Thymus (tissue), 11 donors: Measurements from ENCODE around the gene MLXIP. TPM values are rescaled to one million over a fixed set of nuclear protein-coding genes. Genes with fewer than 3 reads are reported as not detected.
"Not testable (repeated sequence)": the region's sequence is repeated elsewhere in the genome, so short reads cannot be mapped to it uniquely, and the experiment has no call there.

Experiments used
- DNase-seq, 9 donors: peaks; one replicate each; pipeline ENCODE4 v3.0.0-alpha.2; 2013; ENCODE audit warnings: low spot score in 9 of 9, low read depth in 6 of 9, missing footprints in 1 of 9
- H3K27ac ChIP-seq, 2 donors: one replicate each; pipeline ENCODE4 v1.5.1; 2013; ENCODE audit warnings: control low read depth in 1 of 2, low read depth in 1 of 2, low read length in 1 of 2, mild to moderate bottlenecking in 1 of 2, moderate library complexity in 1 of 2
- H3K27me3 ChIP-seq, 2 donors: one replicate each; pipeline ENCODE4 v1.5.1; 2013; ENCODE audit warnings: low read length in 1 of 2; ENCODE audit not compliant: control insufficient read depth in 2 of 2, insufficient read depth in 1 of 2
- H3K36me3 ChIP-seq, 2 donors: one replicate each; pipeline ENCODE4 v1.5.1; 2013; ENCODE audit warnings: low read length in 1 of 2, mild to moderate bottlenecking in 1 of 2, moderate library complexity in 1 of 2; ENCODE audit not compliant: control insufficient read depth in 2 of 2, insufficient read depth in 2 of 2
- H3K4me1 ChIP-seq, 2 donors: one replicate each; pipeline ENCODE4 v1.5.1; 2013; ENCODE audit warnings: low read length in 2 of 2; ENCODE audit not compliant: control insufficient read depth in 2 of 2, insufficient read depth in 2 of 2
- H3K4me3 ChIP-seq, 2 donors: one replicate each; pipeline ENCODE4 v1.5.1; 2013; ENCODE audit warnings: low read length in 2 of 2, control low read depth in 1 of 2, mild to moderate bottlenecking in 1 of 2
- H3K9me3 ChIP-seq, 2 donors: one replicate each; pipeline ENCODE4 v1.5.1; 2013; ENCODE audit warnings: low read length in 1 of 2, mild to moderate bottlenecking in 1 of 2; ENCODE audit not compliant: control insufficient read depth in 2 of 2, insufficient read depth in 1 of 2
- WGBS: extraction: QIAGEN DNeasy Blood & Tissue Kit; methylation state at CpG from one replicate; pipeline ENCODE4 v1.1.7; 2013; 5-methylcytosine and 5-hydroxymethylcytosine counted together
- polyA plus RNA-seq: library from polyadenylated mRNA; stranded (reverse); fragments of 200-250 nt; gene quantifications from one replicate; pipeline ENCODE4 v1.2.3, GENCODE V29; 2013
- total RNA-seq: library from RNA; stranded (reverse); fragments of 120-200 nt; gene quantifications from one replicate; pipeline ENCODE4 v1.2.4, GENCODE V29; 2013
- donor health status: healthy.

The MLXIP gene
- total and polyA plus RNA-seq, 2 donors, result 10.1 to 31.9 TPM

DNA sequence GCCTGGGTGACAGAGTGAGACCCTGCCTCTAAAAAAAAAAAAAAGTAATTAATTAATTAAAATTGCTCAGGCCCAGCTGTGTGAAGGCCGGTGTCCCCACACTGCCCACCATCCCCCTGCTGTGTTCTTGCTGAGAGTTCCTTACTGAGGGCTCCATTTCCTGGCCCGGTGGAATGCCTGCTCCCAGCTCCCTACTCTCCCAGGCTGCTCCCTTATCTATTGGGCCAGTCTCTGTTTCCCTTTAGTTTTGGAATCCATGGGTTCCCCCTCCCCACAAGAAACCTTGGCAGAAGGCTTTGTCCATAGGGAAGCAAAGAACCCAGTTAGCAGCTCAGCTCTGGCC is 19.0 kb downstream of the MLXIP start:
- no peak for DNase-seq
- H3K27me3 ChIP-seq, result no peaks in the 10 kb centered on the region
- H3K27ac ChIP-seq, result peak overlapping the region; percentile 72 to 87
- no peak overlapping the region for H3K4me3 ChIP-seq
- 91% methylated on average over 2 of the region's 2 CpGs for WGBS
- peaks cover 0 to 15% of the 10 kb centered on the region in 2 donors for H3K9me3 ChIP-seq
- H3K4me1 ChIP-seq, result peaks cover 21 to 60% of the 10 kb centered on the region in 2 donors
- H3K36me3 ChIP-seq, result no peaks in the 10 kb centered on the region

- Histone ChIP-seq H3K27me3 (no peaks in the 10 kb centered on the region), H3K36me3 (no peaks in the 10 kb centered on the region), H3K4me1 (peaks cover 21 to 60% of the 10 kb centered on the region in 2 donors), H3K4me3 (no peak overlapping the region), H3K9me3 (peaks cover 0 to 12% of the 10 kb centered on the region in 2 donors), H3K27ac (peak overlapping the region; percentile 72 to 87)
- DNase-seq, result peak in 1 of 9 donors; percentile 34
- 70% methylated on average over 10 of the region's 10 CpGs for WGBS
These were observed 19.6 kb downstream of the MLXIP start for GRCh38 chr12:122097927-122098756.

- no peaks in the 10 kb centered on the region for H3K27me3 ChIP-seq
- 88% methylated on average over 6 of the region's 6 CpGs for WGBS
- peak overlapping the region; percentile 64 to 72 for H3K27ac ChIP-seq
These were observed 20.8 kb downstream of the MLXIP start for GRCh38 chr12:122099280-122099749.

DNA sequence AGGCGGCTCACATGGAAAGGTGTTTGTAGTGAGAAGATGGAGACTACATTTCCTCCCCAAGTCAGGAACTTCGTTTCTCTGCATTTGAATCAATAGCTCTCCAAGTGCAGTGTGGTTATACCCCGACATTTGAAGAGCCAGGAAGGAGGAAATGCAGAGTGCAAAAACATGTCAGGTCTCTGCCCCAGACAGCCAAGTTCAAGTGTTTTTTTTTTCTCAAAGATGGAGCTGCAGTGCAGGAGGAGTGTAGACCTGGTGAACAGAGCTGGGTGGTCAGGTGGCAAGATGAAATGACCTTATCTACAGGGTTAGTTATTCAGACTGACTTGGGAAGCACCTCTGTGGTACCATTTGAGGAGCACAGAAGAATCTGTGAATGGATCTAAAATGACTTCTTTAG is 21.3 kb downstream of the MLXIP start:
- Histone ChIP-seq H3K36me3 (peaks cover 0 to 4% of the 10 kb centered on the region in 2 donors), H3K4me1 (peaks cover 23 to 57% of the 10 kb centered on the region in 2 donors), H3K27me3 (no peaks in the 10 kb centered on the region), H3K9me3 (no peaks in the 10 kb centered on the region), H3K27ac (peak overlapping the region; percentile 72 to 82), H3K4me3 (no peak overlapping the region)
- DNase-seq, result peak in 1 of 9 donors; percentile 75
- 10% methylated on average over 3 of the region's 3 CpGs for WGBS

More at GRCh38 chr12:122099280-122099749, 20.8 kb downstream of the MLXIP start:
- Histone ChIP-seq H3K4me3 (no peak overlapping the region), H3K4me1 (peaks cover 21 to 59% of the 10 kb centered on the region in 2 donors), H3K9me3 (peaks cover 0 to under 1% of the 10 kb centered on the region in 2 donors), H3K36me3 (peaks cover 0 to 4% of the 10 kb centered on the region in 2 donors)
- DNase-seq, result no peak

- DNase-seq, result no peak
- H3K4me3 ChIP-seq, result no peak overlapping the region
- peaks cover 0 to 4% of the 10 kb centered on the region in 2 donors for H3K36me3 ChIP-seq
- peaks cover 26 to 60% of the 10 kb centered on the region in 2 donors for H3K4me1 ChIP-seq
- H3K9me3 ChIP-seq, result no peaks in the 10 kb centered on the region
- no peaks in the 10 kb centered on the region for H3K27me3 ChIP-seq
- peak overlapping the region in 1 of 2 donors; percentile 72 for H3K27ac ChIP-seq
- 99% methylated on average over 1 of the region's 1 CpG for WGBS
These were observed 22.0 kb downstream of the MLXIP start for GRCh38 chr12:122100568-122100967.

GRCh38 chr12:122102331-122102730 is 23.8 kb downstream of the MLXIP start:
- Histone ChIP-seq H3K36me3 (peaks cover 0 to 4% of the 10 kb centered on the region in 2 donors), H3K27me3 (no peaks in the 10 kb centered on the region), H3K9me3 (no peaks in the 10 kb centered on the region), H3K4me3 (no peak overlapping the region), H3K4me1 (peaks cover 28 to 64% of the 10 kb centered on the region in 2 donors), H3K27ac (no peak overlapping the region)
- DNase-seq, result no peak
- 97% methylated on average over 3 of the region's 3 CpGs for WGBS

GRCh38 chr12:122104844-122105243 is 26.3 kb downstream of the MLXIP start:
- Histone ChIP-seq H3K4me3 (no peak overlapping the region), H3K27ac (peak overlapping the region; percentile 19 to 36), H3K36me3 (peaks cover 0 to 4% of the 10 kb centered on the region in 2 donors), H3K4me1 (peaks cover 14 to 48% of the 10 kb centered on the region in 2 donors), H3K9me3 (no peaks in the 10 kb centered on the region), H3K27me3 (no peaks in the 10 kb centered on the region)
- WGBS, result 8% methylated on average over 7 of the region's 7 CpGs
- peak in 1 of 9 donors; percentile 63 for DNase-seq

DNA sequence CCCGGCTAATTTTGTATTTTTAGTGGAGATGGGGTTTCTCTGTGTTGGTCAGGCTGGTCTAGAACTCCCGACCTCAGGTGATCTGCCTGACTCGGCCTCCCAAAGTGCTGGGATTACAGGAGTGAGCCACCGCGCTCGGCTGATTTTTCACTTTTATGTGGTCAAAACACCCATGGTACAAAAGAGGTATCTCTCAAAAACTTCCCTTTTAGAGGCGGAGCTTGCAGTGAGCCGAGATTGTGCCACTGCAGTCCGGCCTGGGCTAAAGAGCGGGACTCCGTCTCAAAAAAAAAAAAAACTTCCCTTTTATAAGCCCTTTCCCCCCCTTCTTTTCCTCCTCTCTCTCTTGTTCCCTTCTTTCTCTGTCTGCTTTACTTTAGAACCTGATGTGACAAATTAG is 26.9 kb downstream of the MLXIP start:
- WGBS, result 28% methylated on average over 11 of the region's 11 CpGs
- H3K9me3 ChIP-seq, DNase-seq, H3K36me3 ChIP-seq, H3K4me3 ChIP-seq, H3K27me3 ChIP-seq, H3K27ac ChIP-seq: not testable (repeated sequence)
- H3K4me1 ChIP-seq, result peaks cover 11 to 43% of the 10 kb centered on the region in 2 donors

DNA sequence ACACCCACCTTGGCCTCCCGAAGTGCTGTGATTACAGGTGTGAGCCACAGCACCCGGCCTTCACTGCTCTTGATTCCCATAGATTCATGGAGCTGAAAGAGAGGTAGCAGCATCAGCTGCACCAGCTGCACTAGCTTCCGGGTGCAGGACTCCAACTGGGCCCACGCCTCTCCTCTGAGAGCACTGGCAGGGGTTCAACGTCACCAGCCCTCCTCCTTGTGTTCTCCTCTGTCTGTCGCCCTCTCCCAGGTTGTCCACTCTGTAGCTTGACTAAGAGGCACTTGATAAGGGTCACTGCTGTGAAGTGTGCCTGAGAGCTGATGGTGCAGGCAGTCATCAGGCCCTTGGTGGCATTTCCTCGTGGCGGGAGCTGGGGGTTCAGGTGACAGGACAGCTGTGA is 28.3 kb downstream of the MLXIP start:
- DNase-seq, result no peak
- H3K27ac ChIP-seq, result no peak overlapping the region
- H3K36me3 ChIP-seq, result peaks cover 0 to 4% of the 10 kb centered on the region in 2 donors
- no peak overlapping the region for H3K4me3 ChIP-seq
- H3K9me3 ChIP-seq, result no peaks in the 10 kb centered on the region
- 96% methylated on average over 8 of the region's 8 CpGs for WGBS
- no peaks in the 10 kb centered on the region for H3K27me3 ChIP-seq
- peaks cover 11 to 37% of the 10 kb centered on the region in 2 donors for H3K4me1 ChIP-seq
